Measurements from ENCODE around the gene IAPP.
"Not testable (repeated sequence)": the region's sequence is repeated elsewhere in the genome, so short reads cannot be mapped to it uniquely, and the experiment has no call there.

IAPP gene

DNA sequence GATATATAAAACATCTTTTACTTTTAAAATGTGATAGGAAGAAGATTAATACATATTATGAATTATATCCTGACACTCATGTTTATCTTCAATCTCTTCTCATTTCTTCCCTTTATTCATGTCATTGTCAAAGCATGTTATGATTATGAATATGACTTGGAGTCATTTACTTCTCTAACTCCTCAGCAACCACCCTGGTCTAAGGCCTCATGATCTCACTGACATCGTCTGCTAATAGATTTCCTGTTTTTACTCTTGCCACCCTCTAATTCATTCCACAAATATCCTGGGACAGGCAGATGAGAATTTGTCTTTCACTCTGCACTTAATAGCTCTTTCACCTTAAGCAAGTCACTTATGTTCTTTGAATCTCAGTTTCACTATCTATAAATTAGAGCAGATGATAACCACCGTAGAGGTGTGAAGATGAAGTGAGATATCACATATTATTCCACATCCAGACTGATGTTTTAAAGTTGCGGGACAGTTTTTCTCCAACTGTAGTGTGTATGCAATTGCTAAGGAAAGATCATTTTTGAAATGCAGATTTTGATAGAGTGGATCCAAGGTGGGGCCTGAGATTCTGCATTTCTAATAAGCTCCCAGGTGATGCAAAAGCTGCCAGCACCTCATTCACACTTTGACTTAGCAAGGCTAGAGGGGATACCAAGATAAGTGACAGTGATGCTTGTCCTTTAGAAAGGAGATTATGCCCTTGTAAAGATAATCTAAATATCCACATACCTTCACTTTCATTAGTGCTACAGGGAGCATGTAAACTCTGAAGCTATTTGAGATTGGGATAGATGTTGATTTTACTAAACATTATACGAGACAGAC is 3.3 kb upstream of the IAPP start:
- TF ChIP-seq, protein P1, sequence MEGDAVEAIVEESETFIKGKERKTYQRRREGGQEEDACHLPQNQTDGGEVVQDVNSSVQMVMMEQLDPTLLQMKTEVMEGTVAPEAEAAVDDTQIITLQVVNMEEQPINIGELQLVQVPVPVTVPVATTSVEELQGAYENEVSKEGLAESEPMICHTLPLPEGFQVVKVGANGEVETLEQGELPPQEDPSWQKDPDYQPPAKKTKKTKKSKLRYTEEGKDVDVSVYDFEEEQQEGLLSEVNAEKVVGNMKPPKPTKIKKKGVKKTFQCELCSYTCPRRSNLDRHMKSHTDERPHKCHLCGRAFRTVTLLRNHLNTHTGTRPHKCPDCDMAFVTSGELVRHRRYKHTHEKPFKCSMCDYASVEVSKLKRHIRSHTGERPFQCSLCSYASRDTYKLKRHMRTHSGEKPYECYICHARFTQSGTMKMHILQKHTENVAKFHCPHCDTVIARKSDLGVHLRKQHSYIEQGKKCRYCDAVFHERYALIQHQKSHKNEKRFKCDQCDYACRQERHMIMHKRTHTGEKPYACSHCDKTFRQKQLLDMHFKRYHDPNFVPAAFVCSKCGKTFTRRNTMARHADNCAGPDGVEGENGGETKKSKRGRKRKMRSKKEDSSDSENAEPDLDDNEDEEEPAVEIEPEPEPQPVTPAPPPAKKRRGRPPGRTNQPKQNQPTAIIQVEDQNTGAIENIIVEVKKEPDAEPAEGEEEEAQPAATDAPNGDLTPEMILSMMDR (IDR thresholded peaks at IDR 0.05; ENCODE audit: extremely low read depth, insufficient read depth, missing control alignments) = no peak
- in situ Hi-C loops (cut with MboI; ENCODE audit: low pct_unique_long_range_greater_than_20kb, low sequenced_read_pairs, unreplicated experiment) = no loop called here
- DNase-seq (ENCODE audit: low spot score) = no peak

DNA sequence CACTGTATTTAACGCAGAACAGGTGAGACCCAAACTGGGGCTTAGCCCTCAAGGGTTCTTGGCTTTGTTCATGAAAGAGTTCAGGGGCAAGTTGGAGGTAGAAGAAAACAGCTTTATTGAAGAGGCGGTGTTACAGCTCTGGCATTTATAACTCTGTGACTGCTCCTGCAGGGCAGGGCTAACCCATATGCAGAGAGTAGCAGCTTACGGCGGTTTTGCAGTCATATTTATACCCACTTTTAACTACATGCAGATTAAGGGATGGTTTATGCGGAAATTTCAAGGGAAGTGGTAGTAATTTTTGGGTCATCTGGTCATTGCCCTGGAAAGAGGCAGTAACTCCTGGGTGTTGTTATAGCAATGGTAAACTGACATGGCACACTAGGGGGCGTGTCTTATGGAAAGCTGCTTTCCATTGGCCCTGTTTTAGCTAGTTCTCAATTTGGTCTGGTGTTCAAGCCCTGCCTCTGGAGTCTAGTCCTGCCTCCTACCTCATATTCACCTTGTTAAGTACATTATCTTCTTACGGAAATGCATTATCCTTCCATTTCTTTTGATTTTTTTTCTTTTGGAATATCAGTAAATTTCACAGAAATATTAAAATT is 1.8 kb upstream of the IAPP start:
- no peak for DNase-seq (ENCODE audit: low spot score)
- in situ Hi-C loops (cut with MboI; ENCODE audit: low pct_unique_long_range_greater_than_20kb, low sequenced_read_pairs, unreplicated experiment) = no loop called here
- TF ChIP-seq, protein P1 (IDR thresholded peaks at IDR 0.05; ENCODE audit: extremely low read depth, insufficient read depth, missing control alignments) = no peak

DNA sequence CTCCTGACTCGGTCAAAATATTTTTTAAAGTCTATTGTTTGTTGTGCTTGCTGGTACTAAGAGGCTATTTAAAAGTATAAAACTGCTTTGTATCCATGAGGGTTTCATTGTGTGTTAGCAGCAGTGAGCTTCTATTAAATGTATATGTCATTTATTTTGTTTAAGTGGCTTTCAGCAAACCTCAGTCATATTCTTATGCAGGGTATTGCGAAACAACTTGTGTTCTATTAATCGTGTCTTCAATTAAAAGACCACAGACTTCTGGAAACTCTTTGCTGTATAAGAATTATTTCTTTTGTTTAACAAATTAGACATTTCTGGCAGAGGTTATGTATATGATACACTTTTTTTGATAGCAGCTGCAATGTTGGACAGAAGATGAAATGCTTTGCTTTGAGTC is 6.5 kb downstream of the IAPP start:
- DNase-seq (ENCODE audit: low spot score) = no peak

DNA sequence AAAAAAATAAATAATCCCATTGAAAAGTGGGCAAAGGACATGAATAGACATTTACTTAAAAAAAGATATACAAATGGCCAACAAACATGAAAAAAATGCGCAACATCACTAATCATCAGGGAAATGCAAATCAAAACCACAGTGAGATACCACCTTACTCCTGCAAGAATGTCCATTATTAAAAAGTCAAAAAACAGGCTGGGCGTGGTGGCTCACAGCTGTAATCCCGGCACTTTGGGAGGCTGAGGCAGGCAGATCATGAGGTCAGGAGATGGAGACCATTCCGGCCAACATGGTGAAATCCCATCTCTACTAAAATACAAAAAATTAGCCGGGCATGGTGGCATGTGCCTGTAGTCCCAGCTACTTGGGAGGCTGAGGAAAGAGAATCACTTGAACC is 8.6 kb downstream of the IAPP start:
- DNase-seq (ENCODE audit: low spot score); in situ Hi-C loops (cut with MboI; ENCODE audit: low pct_unique_long_range_greater_than_20kb, low sequenced_read_pairs, unreplicated experiment): not testable (repeated sequence)

More for the DNA sequence above, 6.5 kb downstream of the IAPP start:
- in situ Hi-C loops (cut with MboI; ENCODE audit: low pct_unique_long_range_greater_than_20kb, low sequenced_read_pairs, unreplicated experiment) = no loop called here
- TF ChIP-seq, protein P1 (IDR thresholded peaks at IDR 0.05; ENCODE audit: extremely low read depth, insufficient read depth, missing control alignments) = no peak

DNA sequence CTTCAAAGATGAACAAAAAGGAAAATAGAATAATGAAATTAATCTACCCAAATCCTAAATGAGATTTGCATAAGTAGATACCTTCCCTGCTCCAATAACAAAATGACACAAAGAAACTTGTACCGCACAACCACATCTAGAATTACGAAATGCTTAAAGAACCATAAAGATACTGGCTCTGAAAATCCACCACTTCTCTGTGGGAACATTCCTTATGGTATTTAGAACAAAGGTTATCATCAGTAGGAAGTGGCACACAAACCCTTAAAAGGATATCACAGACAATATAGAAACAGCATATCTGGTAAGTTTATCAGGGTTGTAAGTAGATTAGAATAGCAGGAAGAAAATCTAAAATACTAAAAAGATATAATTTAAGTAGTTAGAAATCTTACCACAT is 11.6 kb downstream of the IAPP start:
- in situ Hi-C loops (cut with MboI; ENCODE audit: low pct_unique_long_range_greater_than_20kb, low sequenced_read_pairs, unreplicated experiment) = no loop called here
- DNase-seq (ENCODE audit: low spot score) = no peak

DNA sequence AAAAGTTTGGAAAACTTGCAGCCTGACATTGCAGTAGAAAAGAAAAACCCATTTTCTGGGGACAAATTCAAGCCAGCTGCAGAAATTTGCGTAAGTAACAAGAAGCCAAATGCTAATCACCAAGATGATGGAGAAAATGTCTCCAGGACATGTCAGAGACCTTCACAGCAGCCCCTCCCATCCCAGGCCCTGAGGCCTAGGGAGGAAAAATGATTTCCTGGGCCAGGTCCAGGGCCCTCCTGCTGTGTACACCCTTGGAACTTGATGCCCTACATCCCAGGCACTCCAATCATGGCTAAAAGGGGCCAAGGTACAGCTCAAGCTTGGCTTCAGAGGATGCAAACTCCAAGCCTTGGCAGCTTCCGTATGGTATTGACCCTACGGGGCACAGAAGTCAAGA is 14.5 kb downstream of the IAPP start:
- no peak for DNase-seq (ENCODE audit: low spot score)
- TF ChIP-seq, protein P1 (IDR thresholded peaks at IDR 0.05; ENCODE audit: extremely low read depth, insufficient read depth, missing control alignments) = no peak
- in situ Hi-C loops (cut with MboI; ENCODE audit: low pct_unique_long_range_greater_than_20kb, low sequenced_read_pairs, unreplicated experiment) = no loop called here

More for the DNA sequence above, 11.6 kb downstream of the IAPP start:
- TF ChIP-seq, protein P1 (IDR thresholded peaks at IDR 0.05; ENCODE audit: extremely low read depth, insufficient read depth, missing control alignments) = no peak

DNA sequence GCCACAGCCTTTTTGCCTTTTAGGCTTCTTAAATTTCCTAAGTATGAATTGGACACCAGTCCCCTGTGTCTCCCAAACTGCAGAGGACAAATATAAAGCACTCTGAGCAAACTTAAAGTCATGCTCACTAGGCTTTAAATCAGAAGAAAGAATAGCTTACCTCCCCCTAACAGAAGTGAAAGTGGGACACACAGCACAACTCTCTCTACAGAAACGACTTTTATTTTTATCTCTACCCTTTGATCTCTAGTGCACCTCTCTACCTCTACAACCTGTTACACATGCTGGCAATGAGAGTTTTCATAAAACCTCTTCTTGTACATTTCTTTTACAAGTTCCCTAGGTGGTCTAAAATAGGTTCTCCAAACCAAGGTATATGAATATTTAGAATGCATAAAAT is 19.7 kb downstream of the IAPP start:
- in situ Hi-C loops (cut with MboI; ENCODE audit: low pct_unique_long_range_greater_than_20kb, low sequenced_read_pairs, unreplicated experiment) = no loop called here
- TF ChIP-seq, protein P1 (IDR thresholded peaks at IDR 0.05; ENCODE audit: extremely low read depth, insufficient read depth, missing control alignments) = no peak
- DNase-seq (ENCODE audit: low spot score) = no peak

DNA sequence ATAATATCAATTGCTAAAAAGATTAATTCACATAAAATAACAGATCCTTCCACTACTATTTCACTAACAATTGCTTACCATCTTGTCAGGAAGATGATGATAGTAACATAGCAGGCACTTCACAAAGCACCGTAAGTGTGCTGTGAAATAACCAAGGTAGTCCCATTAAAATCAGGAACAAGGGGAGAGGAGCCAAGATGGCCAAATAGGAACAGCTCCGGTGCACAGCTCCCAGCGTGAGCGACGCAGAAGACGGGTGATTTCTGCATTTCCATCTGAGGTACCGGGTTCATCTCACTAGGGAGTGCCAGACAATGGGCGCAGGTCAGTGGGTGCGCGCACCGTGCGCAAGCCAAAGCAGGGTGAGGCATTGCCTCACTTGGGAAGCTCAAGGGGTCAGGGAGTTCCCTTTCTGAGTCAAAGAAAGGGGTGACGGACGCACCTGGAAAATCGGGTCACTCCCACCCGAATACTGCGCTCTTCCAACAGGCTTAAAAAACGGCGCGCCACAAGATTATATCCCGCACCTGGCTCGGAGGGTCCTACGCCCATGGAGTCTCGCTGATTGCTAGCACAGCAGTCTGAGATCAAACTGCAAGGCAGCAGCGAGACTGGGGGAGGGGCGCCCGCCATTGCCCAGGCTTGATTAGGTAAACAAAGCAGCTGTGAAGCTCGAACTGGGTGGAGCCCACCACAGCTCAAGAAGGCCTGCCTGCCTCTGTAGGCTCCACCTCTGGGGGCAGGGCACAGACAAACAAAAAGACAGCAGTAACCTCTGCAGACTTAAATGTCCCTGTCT is 22.3 kb downstream of the IAPP start:
- in situ Hi-C loops (cut with MboI; ENCODE audit: low pct_unique_long_range_greater_than_20kb, low sequenced_read_pairs, unreplicated experiment); DNase-seq (ENCODE audit: low spot score): not testable (repeated sequence)
